WERI-Rb-1 (cell line): ENCODE results near the gene PLEKHD1.

Experiments
- DNase-seq: peaks from one replicate; pipeline ENCODE4 v3.0.0-alpha.2; 2020
- H3K27ac ChIP-seq: fragments of 250-450 bp; sonication (Bioruptor Pico); 2 replicates; pipeline ENCODE4 v1.5.1; 2020; ENCODE audit warnings: mild to moderate bottlenecking, moderate library complexity
- H3K27me3 ChIP-seq: fragments of 250-450 bp; sonication (Bioruptor Pico); 2 replicates; pipeline ENCODE4 v1.5.1; 2021; ENCODE audit warnings: mild to moderate bottlenecking, low read depth, moderate library complexity; ENCODE audit not compliant: insufficient read depth, severe bottlenecking
- H3K36me3 ChIP-seq: fragments of 250-450 bp; sonication (Bioruptor Pico); 2 replicates; pipeline ENCODE4 v1.5.1; 2020; ENCODE audit warnings: mild to moderate bottlenecking, moderate library complexity
- H3K4me3 ChIP-seq: 2 replicates; pipeline ENCODE4 v1.5.1; 2011; ENCODE audit warnings: low read depth, mild to moderate bottlenecking, control low read depth, low read length
- H3K9me3 ChIP-seq: fragments of 250-450 bp; sonication (Bioruptor Pico); 2 replicates; pipeline ENCODE4 v1.5.1; 2021; ENCODE audit warnings: mild to moderate bottlenecking, moderate library complexity; ENCODE audit not compliant: severe bottlenecking
- CTCF ChIP-seq: IDR thresholded peaks from 2 replicates; pipeline ENCODE4 v1.5.1; 2011; ENCODE audit warnings: low read depth, mild to moderate bottlenecking, control low read depth, inconsistent platforms, low read length

Gene PLEKHD1

GRCh38 chr14:69484444-69485314, at the start of gene PLEKHD1:
TSS of gene PLEKHD1 (plus strand) at chr14:69484728. CDS start at chr14:69484966, 238 bp downstream.
- no peak for TF ChIP-seq CTCF
- H3K27me3 ChIP-seq: no peaks in the 10 kb centered on the region
- no peaks in the 10 kb centered on the region for H3K9me3 ChIP-seq
- H3K27ac ChIP-seq: no peak within 1 kb of the TSS
- no peaks in the 10 kb centered on the region for H3K36me3 ChIP-seq
- peak within 1 kb of the TSS; percentile 26 for H3K4me3 ChIP-seq
- peak; percentile 52 for DNase-seq

DNA sequence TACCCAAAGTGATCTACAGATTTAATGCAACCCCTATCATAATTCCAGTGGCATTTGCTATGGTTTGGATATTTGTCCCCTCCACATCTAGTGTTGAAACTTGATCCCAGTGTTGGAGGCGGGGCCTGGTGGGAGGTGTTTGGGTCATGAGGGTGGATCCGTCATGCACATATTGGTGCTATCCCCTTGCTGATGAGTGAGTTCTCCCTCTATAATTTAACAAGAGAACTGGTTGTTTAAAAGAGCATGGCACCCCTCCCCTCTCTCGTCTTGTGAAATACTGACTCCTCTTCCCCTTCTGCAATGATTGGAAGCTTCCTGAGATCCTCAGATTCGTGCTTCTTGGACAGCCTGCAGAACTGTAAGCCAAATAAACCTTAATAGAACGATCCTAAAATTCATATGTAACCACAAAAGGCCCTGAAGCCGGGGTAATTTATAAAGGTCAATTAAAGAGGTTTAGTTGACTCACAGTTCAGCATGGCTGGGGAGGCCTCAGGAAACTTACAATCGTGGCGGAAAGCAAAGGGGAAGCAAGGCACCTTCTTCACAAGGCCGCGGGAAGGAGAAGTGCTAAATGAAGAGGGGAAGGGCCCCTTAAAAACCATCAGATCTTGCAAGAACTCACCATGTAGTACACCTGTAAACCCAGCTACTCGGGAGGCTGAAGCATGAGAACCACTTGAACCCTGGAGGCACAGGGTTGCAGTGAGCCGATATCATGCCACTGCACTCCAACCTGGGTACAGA, 44.8 kb upstream of the PLEKHD1 start:
- Histone ChIP-seq H3K9me3 (no peaks in the 10 kb centered on the region), H3K27ac (no peak overlapping the region), H3K27me3 (no peaks in the 10 kb centered on the region), H3K4me3 (no peak overlapping the region), H3K36me3 (peaks cover 2% of the 10 kb centered on the region)
- no peak for TF ChIP-seq CTCF
- no peak for DNase-seq

DNA sequence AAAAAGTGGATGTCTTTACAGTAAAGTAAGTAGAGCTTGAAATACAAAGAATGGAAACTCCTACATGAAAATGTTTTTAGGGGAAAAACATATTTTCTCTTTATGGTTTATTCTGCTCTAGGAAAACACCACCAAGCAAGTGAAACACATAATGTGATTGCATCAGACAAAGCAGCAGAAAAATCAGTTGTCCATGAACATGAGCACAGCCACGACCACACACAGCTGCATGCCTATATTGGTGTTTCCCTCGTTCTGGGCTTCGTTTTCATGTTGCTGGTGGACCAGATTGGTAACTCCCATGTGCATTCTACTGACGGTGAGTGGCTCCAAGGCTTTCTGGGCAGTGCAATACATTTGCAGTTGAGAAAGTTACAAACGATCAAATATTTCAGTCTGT, 42.6 kb upstream of the PLEKHD1 start:
- H3K4me3 ChIP-seq: no peak overlapping the region
- no peaks in the 10 kb centered on the region for H3K9me3 ChIP-seq
- H3K27ac ChIP-seq: no peak overlapping the region
- TF ChIP-seq CTCF: no peak
- H3K27me3 ChIP-seq: no peaks in the 10 kb centered on the region
- peaks cover 2% of the 10 kb centered on the region for H3K36me3 ChIP-seq
- DNase-seq: no peak

DNA sequence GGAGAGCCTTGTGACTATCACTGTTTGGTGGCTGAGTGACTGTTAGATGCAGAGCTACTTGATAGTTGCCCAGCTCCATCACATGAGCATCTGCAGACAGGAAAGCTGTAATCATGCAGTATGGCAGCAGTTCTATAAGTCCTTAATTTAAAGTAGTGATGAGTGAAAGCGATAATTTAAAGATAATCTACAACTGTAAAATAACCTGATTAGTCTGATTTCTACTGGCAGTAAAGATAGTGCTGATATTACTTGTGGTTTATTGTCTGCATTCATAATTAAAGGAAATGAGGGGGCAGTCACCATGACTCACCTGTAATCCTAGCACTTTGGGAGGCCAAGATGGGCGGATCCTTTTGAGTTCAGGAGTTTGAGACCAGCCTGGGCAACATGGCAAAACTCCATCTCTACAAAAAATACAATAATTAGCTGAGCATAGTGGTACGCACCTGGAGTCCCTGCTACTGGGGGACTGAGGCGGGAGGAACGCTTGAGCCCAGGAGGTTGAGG, 41.2 kb upstream of the PLEKHD1 start:
- no peak overlapping the region for H3K27ac ChIP-seq
- H3K9me3 ChIP-seq: no peaks in the 10 kb centered on the region
- no peak for TF ChIP-seq CTCF
- DNase-seq: no peak
- no peaks in the 10 kb centered on the region for H3K27me3 ChIP-seq
- no peak overlapping the region for H3K4me3 ChIP-seq
- H3K36me3 ChIP-seq: peaks cover 2% of the 10 kb centered on the region

DNA sequence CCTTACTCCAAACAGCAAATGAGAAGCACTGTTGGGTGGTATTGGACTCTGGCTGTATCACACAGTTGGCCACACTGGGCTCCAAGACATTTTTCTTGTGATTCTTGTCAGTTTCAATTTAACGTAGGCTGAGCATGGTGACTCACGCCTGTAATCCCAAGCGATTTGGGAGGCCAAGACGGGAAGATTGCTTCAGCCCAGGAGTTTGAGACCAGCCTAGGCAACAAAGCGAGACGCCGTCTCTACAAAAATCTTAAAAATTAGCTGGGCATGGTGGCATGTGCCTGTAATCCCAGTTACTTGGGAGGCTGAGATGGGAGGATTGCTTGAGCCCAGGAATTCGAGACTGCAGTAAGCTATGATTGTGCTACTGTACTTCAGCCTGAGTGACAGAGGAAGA, 35.3 kb upstream of the PLEKHD1 start:
- DNase-seq: no peak
- no peak for TF ChIP-seq CTCF
- Histone ChIP-seq H3K9me3 (no peaks in the 10 kb centered on the region), H3K27ac (no peak overlapping the region), H3K36me3 (no peaks in the 10 kb centered on the region), H3K27me3 (no peaks in the 10 kb centered on the region), H3K4me3 (no peak overlapping the region)
